GM12801 (cell line): ENCODE results near the gene BATF3.

ENCODE experiments used
- CTCF ChIP-seq: IDR thresholded peaks from one replicate; pipeline ENCODE4 v1.5.1; 2011; ENCODE audit warnings: control low read depth; ENCODE audit not compliant: insufficient read length; ENCODE audit errors: extremely low read depth

Gene BATF3

DNA sequence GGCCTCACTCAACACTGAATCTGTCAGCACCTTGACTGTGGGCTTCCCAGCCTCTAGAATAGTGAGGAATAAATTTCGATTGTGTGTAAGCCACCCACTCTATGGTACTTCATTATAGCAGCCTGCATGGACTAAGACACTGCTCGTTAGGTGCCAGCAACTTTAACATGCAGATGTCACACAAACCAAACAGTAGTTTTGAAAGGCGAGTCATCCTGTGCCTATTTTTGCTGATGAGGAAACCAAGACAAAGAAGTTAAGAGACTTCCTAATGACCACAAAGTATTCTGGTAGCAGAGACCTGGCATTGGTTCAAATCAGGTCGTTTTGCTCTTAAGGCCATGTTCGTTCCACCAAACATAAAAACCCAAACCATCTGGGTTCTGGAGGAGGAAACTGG lies 42.9 kb downstream of the BATF3 start:
- no peak for TF ChIP-seq CTCF

DNA sequence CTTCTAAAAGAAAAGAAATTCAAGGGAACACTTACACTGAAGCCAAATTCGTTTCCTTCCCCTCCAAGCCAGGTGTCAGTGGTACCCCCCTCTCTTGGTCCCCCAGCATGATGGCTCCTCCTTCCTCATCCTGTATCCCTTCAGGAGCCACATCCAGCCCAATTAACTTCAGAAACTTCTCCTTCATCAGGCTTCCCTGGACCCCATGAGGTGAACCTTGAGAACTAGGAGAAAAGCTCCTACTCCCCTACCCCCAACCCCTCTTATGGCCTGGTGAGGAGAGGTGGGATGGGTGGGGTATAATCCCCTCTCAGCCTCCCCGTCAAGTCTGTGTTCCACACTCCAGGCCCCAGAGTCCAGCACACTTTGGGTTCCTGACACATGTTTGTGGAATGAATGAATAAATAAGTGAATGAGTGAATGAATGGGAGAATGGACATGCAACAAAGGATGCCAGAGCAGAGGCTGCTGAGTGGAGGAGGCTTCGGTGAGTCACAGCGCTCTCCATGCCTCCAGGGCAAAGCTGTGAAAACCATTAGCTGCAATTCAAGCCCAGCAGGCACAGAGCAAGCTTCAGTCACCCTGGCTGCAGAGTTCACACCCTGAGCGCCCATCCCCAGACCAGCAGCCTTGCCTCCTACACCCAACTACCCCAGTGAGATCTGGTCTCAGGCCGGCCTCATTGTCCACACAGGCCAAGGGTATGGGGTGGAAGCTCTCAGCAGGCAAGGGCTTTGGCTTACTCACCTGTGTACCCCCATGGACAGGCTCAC lies 43.8 kb downstream of the BATF3 start:
- no peak for TF ChIP-seq CTCF

DNA sequence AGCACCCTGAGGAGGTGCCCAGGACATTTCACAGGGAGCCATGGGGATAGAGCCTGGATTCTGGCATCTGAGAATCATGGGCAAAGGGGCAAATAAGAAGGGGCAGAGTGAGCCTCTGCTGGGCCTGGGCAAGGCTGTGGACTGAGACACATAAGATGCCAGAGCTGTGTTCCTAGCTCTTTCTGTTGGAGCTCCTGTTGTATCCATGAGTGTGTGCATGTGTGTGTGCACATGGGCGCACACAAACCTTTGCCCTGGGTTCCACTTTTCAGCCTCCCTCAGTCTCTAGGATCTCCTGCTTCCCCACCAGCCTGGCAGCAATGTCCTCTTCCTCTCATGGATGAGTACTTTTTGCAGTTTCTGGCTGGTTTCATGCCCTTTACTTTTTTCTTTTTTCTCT lies 47.0 kb downstream of the BATF3 start:
- TF ChIP-seq CTCF = no peak

DNA sequence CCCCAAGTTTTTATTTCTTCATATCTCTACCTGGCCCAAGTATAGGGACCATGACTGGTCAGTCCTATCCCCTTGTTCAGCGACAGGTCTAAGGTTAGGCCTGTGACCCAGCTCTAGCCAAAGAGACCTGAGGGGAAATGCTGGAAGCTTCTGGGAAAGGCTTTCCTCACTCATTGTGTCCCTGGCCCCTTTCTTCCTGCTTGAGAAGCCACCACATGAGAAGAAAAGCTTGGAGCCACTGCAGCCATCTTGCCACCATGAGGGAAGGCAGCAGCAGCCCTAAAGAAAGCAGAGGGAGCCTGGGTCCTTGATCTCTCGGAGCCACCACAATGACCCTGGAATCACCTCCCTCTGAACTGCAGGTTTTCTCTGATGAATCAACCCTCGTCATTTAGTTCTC lies 47.7 kb downstream of the BATF3 start:
- TF ChIP-seq CTCF = no peak

DNA sequence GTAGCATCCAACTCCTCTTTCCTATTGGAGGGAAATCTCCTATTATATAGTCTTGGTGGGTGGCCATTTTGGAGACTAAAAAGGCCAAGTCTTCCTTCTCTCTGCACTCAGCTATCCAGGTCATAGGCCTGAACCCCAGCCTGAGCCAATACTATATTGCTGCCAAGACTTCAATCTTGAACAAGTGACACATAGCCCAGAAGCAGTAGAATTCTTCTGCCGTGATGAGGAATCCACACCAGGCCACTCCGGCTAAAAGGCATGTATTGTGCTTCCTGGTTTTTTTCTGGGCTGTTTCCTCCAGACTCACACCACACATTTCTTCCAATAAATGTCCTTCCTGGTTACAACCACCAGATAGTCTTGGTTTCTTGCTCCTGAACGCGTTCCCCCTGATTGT lies 48.1 kb downstream of the BATF3 start:
- TF ChIP-seq CTCF = no peak

DNA sequence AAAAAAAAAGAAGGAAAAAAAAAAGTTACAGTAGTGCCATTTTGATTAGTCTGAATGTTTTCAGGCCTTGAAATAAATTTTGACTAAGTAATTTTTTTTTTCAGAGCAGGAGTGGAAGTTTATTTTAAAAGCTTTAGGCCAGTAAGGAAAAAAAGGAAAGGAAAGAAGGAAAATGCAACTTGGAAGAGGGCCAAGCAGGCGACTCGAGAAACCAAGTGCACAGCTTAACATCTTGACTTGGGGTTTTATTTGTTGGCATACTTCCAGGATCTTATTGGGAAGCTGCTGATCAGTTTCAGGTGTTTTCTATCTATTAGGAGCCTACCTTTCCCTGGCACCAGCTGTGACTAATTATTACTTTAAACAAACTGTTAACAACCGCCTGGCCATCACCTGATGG lies 49.4 kb downstream of the BATF3 start:
- TF ChIP-seq CTCF = no peak

- no peak for TF ChIP-seq CTCF
Measured at GRCh38 chr1:212649020-212649419, 50.6 kb downstream of the BATF3 start.
